Mucosa of descending colon (tissue), 3 donors: Measurements from ENCODE around the gene LDLRAD4. TPM values are rescaled to one million over a fixed set of nuclear protein-coding genes. Genes with fewer than 3 reads are reported as not detected.

Source experiments
- ATAC-seq: fragments of 200-7000 bp; cut with Tn5 transposase; one replicate; pipeline ENCODE4 v1.9.1; 2020; ENCODE audit warnings: mild to moderate bottlenecking, moderate library complexity
- DNase-seq, 3 donors: peaks; one replicate each; pipeline ENCODE4 v3.0.0-alpha.2; 2020
- H3K36me3 ChIP-seq: fragments of 200-600 bp; one replicate; pipeline ENCODE4 v1.8.0; 2021; ENCODE audit warnings: low read depth, mild to moderate bottlenecking
- H3K4me1 ChIP-seq: fragments of 200-600 bp; one replicate; pipeline ENCODE4 v1.8.0; 2021; ENCODE audit warnings: low read depth, mild to moderate bottlenecking
- H3K4me3 ChIP-seq: fragments of 200-600 bp; one replicate; pipeline ENCODE4 v1.8.0; 2021; ENCODE audit warnings: mild to moderate bottlenecking
- H3K9me3 ChIP-seq: fragments of 200-600 bp; one replicate; pipeline ENCODE4 v1.8.0; 2021; ENCODE audit warnings: mild to moderate bottlenecking
- CTCF ChIP-seq: fragments of 200-600 bp; IDR thresholded peaks from one replicate; pipeline ENCODE4 v1.8.0; 2022; ENCODE audit warnings: antibody characterized with exemption, mild to moderate bottlenecking
- intact Hi-C, 2 donors: fragments of 100-400 bp; cut with DNase I in 1 of 2; cut with micrococcal nuclease in 1 of 2; formaldehyde crosslinking; loops; one replicate each; pipeline versions ENCODE4 v1.11.0 to v1.11.1; 2022; cut with DNase I, micrococcal nuclease
- total RNA-seq, 3 donors: library from RNA; stranded (reverse); fragmentation: NEBNext Ultra II Directional in 2 of 3; extraction: Animal tissue kit (Norgen Biotek cat#: 25700) in 2 of 3; gene quantifications; one replicate each; pipeline versions ENCODE4 v1.2.1 to v1.2.4, GENCODE V29; 2021 to 2023
- donor health status: DM: no; HTN: no; CAD: no; lungs with moderate emphysema.
- donor health status: DM: no; HTN: no; CAD: no.
- donor health status: DM: no; HTN: yes; CAD: no.

The LDLRAD4 gene
- total RNA-seq, 3 donors from 2014 or later, result 36.8 to 41.0 (median 37.4) TPM

GRCh38 chr18:13503836-13504235 lies 285.3 kb downstream of the LDLRAD4 start:
- Histone ChIP-seq H3K9me3 (no peaks in the 10 kb centered on the region), H3K4me1 (no peaks in the 10 kb centered on the region), H3K36me3 (no peaks in the 10 kb centered on the region), H3K4me3 (no peak overlapping the region)
- peak in 1 of 3 donors; percentile 23 for DNase-seq
- ATAC-seq, result peak; percentile 86
- TF ChIP-seq CTCF, result no peak
- intact Hi-C loops, result no loop called here

- Histone ChIP-seq H3K36me3 (no peaks in the 10 kb centered on the region), H3K9me3 (no peaks in the 10 kb centered on the region), H3K4me1 (no peaks in the 10 kb centered on the region), H3K4me3 (no peak overlapping the region)
- no peak for TF ChIP-seq CTCF
- intact Hi-C loops, result no loop called here
- DNase-seq (peak in 1 of 3 donors; percentile 25), ATAC-seq (peak; percentile 70)
These were observed 287.3 kb downstream of the LDLRAD4 start for GRCh38 chr18:13505780-13506345.

- ATAC-seq (no peak), DNase-seq (no peak)
- no peaks in the 10 kb centered on the region for H3K36me3 ChIP-seq
- no peak for TF ChIP-seq CTCF
- no peak overlapping the region for H3K4me3 ChIP-seq
- H3K9me3 ChIP-seq, result no peaks in the 10 kb centered on the region
- intact Hi-C loops, result no loop called here
- no peaks in the 10 kb centered on the region for H3K4me1 ChIP-seq
These were observed 292.0 kb downstream of the LDLRAD4 start for GRCh38 chr18:13510594-13510993.

- no peaks in the 10 kb centered on the region for H3K36me3 ChIP-seq
- DNase-seq (no peak), ATAC-seq (no peak)
- H3K4me1 ChIP-seq, result no peaks in the 10 kb centered on the region
- no peak overlapping the region for H3K4me3 ChIP-seq
- TF ChIP-seq CTCF, result no peak
- intact Hi-C loops, result no loop called here
- no peaks in the 10 kb centered on the region for H3K9me3 ChIP-seq
These were observed 293.5 kb downstream of the LDLRAD4 start for GRCh38 chr18:13511961-13512577.

- DNase-seq (no peak), ATAC-seq (peak; percentile 50)
- H3K4me3 ChIP-seq, result no peak overlapping the region
- no peak for TF ChIP-seq CTCF
- intact Hi-C loops, result no loop called here
- H3K36me3 ChIP-seq, result no peaks in the 10 kb centered on the region
- H3K4me1 ChIP-seq, result no peaks in the 10 kb centered on the region
- no peaks in the 10 kb centered on the region for H3K9me3 ChIP-seq
These were observed 294.5 kb downstream of the LDLRAD4 start for GRCh38 chr18:13513021-13513420.
